Uterus (tissue), 2 donors: ENCODE data around the gene BCL11B.

Experiments
- POLR2A ChIP-seq, 2 donors: fragments of 450-650 bp; IDR thresholded peaks; one replicate each; pipeline ENCODE4 v1.6.1; 2016; ENCODE audit warnings: antibody characterized with exemption in 2 of 2, mild to moderate bottlenecking in 1 of 2, moderate library complexity in 1 of 2
- TF ChIP-seq, protein P1 (sequence below), 4 experiments: fragments of 200-600 bp in 2 of 4; fragments of 450-650 bp in 2 of 4; sonication (generic) in 2 of 4; IDR thresholded peaks; one replicate each; pipeline ENCODE4 v1.5.1; 2016 to 2019; ENCODE audit warnings: antibody characterized with exemption in 4 of 4, mild to moderate bottlenecking in 2 of 4, moderate library complexity in 1 of 4

DNA sequence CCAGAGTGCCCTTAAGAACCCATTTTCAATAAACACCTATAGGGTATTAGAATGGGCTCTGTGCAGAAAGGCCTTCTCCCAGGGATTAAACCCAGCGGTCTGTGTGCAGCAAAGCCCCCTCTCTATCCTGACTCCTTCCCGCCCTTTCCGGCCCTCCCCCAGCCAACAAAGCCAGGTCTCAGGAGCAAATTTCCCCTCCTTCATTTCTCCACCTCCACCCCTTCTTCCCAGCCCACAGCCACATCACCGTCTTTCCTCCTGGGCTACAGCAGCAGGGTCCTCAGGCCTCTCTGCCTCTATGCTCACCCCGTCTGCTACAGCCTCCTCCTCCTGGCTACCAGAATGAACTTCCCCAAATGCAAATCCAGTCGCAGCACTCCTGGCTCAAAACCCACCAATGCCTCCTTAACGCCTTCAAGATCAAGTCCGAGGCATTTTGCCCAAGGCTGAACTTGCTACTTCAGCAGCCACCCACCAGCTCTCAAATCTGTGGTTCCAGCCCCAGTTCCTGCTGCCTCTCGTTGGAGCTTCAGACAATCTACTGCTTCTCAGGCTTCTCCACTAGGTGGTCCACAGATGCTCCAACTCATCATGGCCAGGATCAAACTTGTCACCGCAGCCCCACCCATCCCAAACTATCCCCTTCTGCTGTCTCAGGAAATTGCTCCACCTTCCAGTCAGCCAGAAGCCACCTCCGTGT, 134.8 kb downstream of the BCL11B start:
- TF ChIP-seq, protein P1, sequence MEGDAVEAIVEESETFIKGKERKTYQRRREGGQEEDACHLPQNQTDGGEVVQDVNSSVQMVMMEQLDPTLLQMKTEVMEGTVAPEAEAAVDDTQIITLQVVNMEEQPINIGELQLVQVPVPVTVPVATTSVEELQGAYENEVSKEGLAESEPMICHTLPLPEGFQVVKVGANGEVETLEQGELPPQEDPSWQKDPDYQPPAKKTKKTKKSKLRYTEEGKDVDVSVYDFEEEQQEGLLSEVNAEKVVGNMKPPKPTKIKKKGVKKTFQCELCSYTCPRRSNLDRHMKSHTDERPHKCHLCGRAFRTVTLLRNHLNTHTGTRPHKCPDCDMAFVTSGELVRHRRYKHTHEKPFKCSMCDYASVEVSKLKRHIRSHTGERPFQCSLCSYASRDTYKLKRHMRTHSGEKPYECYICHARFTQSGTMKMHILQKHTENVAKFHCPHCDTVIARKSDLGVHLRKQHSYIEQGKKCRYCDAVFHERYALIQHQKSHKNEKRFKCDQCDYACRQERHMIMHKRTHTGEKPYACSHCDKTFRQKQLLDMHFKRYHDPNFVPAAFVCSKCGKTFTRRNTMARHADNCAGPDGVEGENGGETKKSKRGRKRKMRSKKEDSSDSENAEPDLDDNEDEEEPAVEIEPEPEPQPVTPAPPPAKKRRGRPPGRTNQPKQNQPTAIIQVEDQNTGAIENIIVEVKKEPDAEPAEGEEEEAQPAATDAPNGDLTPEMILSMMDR (IDR thresholded peaks at IDR 0.05), result no peak
- TF ChIP-seq POLR2A (IDR thresholded peaks at IDR 0.05), result no peak
